ENCODE results near the gene TTC22. TPM values are rescaled to one million over a fixed set of nuclear protein-coding genes. Genes with fewer than 3 reads are reported as not detected.

Gene TTC22
- total RNA-seq, 1 donor from 2014 or later = not detected

DNA sequence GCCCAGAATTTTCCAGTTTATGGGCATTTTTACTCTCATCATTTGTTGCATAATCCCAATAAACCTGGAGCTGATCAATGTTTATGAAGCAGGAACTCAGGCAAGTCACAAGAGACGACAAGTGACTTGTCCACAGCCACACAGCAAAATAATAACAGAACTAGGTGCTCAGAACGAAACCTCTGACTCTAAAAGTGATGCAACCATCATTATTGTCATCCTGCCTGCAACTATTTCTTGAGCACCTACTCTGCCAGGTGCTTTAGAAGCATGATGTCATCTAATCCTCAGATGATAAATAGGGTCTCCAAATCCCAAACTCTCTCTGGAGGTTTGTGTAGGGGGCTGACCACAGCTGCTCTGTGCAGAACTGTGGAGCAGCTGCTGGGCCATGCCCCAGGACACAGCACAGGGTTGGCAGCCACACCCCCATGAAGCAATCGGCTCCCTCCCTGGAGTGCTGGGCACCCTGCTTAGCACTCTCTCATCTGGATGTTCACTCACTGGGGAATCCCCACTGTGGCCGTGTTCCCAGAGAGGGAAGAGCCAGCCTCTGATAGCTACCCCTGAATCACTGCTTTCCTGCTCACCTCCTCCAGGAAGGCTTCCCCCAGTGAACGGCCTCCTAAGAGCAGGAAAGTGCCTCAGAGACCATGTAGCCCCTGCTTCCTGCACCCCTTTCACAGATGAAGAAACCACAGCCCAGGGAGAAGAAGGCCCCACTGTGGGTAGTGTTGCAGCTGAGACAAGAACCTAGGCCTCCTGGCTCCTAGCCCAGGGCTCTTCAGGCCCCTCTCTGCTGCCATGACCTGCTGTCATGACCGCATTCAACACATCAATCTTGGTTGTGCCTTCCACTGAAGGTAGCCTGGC, 2.1 kb downstream of the TTC22 start:
- H3K36me3 Mint-ChIP-seq (ENCODE audit: unreplicated experiment) = no peaks in the 10 kb centered on the region
- H3K27me3 Mint-ChIP-seq (ENCODE audit: unreplicated experiment) = peaks cover 14% of the 10 kb centered on the region
- DNase-seq = peak; percentile 11
- TF ChIP-seq, protein P1, sequence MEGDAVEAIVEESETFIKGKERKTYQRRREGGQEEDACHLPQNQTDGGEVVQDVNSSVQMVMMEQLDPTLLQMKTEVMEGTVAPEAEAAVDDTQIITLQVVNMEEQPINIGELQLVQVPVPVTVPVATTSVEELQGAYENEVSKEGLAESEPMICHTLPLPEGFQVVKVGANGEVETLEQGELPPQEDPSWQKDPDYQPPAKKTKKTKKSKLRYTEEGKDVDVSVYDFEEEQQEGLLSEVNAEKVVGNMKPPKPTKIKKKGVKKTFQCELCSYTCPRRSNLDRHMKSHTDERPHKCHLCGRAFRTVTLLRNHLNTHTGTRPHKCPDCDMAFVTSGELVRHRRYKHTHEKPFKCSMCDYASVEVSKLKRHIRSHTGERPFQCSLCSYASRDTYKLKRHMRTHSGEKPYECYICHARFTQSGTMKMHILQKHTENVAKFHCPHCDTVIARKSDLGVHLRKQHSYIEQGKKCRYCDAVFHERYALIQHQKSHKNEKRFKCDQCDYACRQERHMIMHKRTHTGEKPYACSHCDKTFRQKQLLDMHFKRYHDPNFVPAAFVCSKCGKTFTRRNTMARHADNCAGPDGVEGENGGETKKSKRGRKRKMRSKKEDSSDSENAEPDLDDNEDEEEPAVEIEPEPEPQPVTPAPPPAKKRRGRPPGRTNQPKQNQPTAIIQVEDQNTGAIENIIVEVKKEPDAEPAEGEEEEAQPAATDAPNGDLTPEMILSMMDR (IDR thresholded peaks at IDR 0.05; ENCODE audit: partially characterized antibody, unreplicated experiment) = no peak
- H3K4me1 Mint-ChIP-seq (ENCODE audit: low read depth, unreplicated experiment) = no peaks in the 10 kb centered on the region
- no peak overlapping the region for H3K27ac Mint-ChIP-seq (ENCODE audit: unreplicated experiment)
- peaks cover 3% of the 10 kb centered on the region for H3K9me3 Mint-ChIP-seq (ENCODE audit: unreplicated experiment)
- H3K4me3 Mint-ChIP-seq (ENCODE audit: unreplicated experiment) = no peak overlapping the region

DNA sequence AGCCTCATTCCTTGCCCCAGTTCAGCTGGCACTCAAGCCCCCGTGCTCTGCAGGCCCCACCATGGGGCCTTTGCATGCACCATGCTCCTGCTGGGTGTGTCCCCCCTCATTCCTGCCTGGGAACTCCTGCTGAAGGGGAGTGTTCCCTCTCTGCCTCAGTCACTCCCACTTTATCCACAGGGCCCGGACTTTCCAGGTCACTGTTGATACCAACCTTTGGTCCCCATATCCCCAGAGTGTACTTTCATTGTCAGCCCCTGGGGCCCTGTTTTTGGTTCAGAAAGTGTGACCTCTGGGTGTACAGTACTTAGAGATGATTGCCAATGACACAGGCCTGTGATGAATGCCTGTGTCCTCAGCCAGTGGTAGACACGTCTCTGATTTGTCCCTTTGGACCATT, 2.9 kb downstream of the TTC22 start:
- Mint-ChIP-seq H3K4me1 (ENCODE audit: low read depth, unreplicated experiment) (no peaks in the 10 kb centered on the region), H3K36me3 (ENCODE audit: unreplicated experiment) (no peaks in the 10 kb centered on the region), H3K27me3 (ENCODE audit: unreplicated experiment) (peaks cover 14% of the 10 kb centered on the region), H3K4me3 (ENCODE audit: unreplicated experiment) (no peak overlapping the region), H3K27ac (ENCODE audit: unreplicated experiment) (no peak overlapping the region), H3K9me3 (ENCODE audit: unreplicated experiment) (peaks cover 3% of the 10 kb centered on the region)
- peak; percentile 7 for DNase-seq
- TF ChIP-seq, protein P1 (IDR thresholded peaks at IDR 0.05; ENCODE audit: partially characterized antibody, unreplicated experiment) = no peak

DNA sequence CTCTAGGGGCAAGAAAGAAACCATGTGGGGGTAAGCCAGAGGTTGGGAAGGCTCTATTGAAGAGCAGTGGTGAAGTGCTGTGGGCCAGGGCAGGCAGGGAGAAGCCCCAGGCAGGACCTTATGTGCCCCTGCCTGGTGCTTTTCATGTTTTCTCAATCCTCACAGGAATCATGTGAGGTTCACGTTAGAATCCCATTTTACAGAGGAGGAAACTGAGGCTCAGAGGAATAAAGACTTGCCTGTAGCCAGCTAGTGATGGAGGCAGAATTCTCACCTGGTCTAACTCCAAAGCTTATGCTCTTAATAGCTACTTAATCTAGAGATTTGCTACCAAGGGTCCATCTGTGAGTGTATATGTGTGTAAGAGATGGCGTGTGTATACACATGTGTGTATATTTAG, 4.2 kb downstream of the TTC22 start:
- no peak overlapping the region for H3K27ac Mint-ChIP-seq (ENCODE audit: unreplicated experiment)
- DNase-seq = no peak
- H3K4me3 Mint-ChIP-seq (ENCODE audit: unreplicated experiment) = no peak overlapping the region
- TF ChIP-seq, protein P1 (IDR thresholded peaks at IDR 0.05; ENCODE audit: partially characterized antibody, unreplicated experiment) = no peak
- no peaks in the 10 kb centered on the region for H3K36me3 Mint-ChIP-seq (ENCODE audit: unreplicated experiment)
- H3K27me3 Mint-ChIP-seq (ENCODE audit: unreplicated experiment) = peaks cover 12% of the 10 kb centered on the region
- no peaks in the 10 kb centered on the region for H3K4me1 Mint-ChIP-seq (ENCODE audit: low read depth, unreplicated experiment)
- H3K9me3 Mint-ChIP-seq (ENCODE audit: unreplicated experiment) = peaks cover 3% of the 10 kb centered on the region

DNA sequence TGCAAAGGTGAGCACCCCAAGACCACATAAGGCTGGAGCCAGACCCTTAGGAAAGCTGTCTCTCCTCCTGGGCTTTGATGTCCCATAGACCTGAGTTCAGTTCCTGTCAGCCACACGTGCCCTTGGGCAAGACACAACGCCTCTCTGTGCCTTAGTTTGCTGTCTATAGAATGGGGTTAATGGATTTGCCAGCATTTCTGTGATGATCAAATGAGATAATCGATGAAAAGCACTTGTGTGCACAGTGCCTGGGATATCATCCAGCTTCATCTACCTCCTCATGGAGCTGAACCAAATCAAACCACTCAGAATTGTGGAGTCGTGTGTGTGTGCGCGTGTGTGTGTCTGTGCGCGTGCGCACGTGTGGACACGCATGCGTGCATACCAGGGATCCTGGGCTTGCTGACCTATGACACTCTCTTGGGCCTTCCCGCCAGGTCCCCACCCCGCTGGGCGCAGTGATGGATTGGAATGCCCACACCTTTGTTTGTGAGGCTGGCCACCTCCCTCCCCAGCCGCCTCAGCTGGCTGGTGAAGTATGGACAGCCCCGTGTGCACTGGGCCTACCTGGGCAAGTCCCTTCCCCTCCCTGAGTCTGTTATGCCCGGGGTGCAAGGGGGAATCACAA, 5.2 kb downstream of the TTC22 start:
- H3K9me3 Mint-ChIP-seq (ENCODE audit: unreplicated experiment) = peaks cover 1% of the 10 kb centered on the region
- DNase-seq = no peak
- H3K27me3 Mint-ChIP-seq (ENCODE audit: unreplicated experiment) = peaks cover 9% of the 10 kb centered on the region
- no peak overlapping the region for H3K4me3 Mint-ChIP-seq (ENCODE audit: unreplicated experiment)
- no peaks in the 10 kb centered on the region for H3K36me3 Mint-ChIP-seq (ENCODE audit: unreplicated experiment)
- no peak overlapping the region for H3K27ac Mint-ChIP-seq (ENCODE audit: unreplicated experiment)
- TF ChIP-seq, protein P1 (IDR thresholded peaks at IDR 0.05; ENCODE audit: partially characterized antibody, unreplicated experiment) = no peak
- H3K4me1 Mint-ChIP-seq (ENCODE audit: low read depth, unreplicated experiment) = no peaks in the 10 kb centered on the region

DNA sequence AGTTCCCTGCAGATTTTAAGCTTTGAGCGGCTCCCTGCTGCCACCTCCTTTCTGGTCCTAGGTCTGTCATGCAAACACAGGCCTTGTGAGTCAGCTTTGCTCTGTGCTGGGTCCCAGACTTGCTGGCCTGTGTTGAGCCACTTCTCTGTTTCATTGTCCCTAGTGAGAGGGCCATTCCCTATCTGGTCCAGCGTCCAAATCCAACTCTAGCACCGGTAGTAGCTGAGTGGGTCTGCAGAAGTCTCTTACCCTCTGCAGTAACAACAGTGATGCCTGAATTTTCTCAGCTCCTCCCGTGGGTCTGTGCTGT, 5.8 kb downstream of the TTC22 start:
- H3K4me3 Mint-ChIP-seq (ENCODE audit: unreplicated experiment) = no peak overlapping the region
- H3K4me1 Mint-ChIP-seq (ENCODE audit: low read depth, unreplicated experiment) = no peaks in the 10 kb centered on the region
- peaks cover 11% of the 10 kb centered on the region for H3K27me3 Mint-ChIP-seq (ENCODE audit: unreplicated experiment)
- no peak for DNase-seq
- peaks cover 1% of the 10 kb centered on the region for H3K9me3 Mint-ChIP-seq (ENCODE audit: unreplicated experiment)
- H3K36me3 Mint-ChIP-seq (ENCODE audit: unreplicated experiment) = no peaks in the 10 kb centered on the region
- TF ChIP-seq, protein P1 (IDR thresholded peaks at IDR 0.05; ENCODE audit: partially characterized antibody, unreplicated experiment) = no peak
- no peak overlapping the region for H3K27ac Mint-ChIP-seq (ENCODE audit: unreplicated experiment)
